Astrocyte of the spinal cord (primary cell): ENCODE results near the gene TBC1D17.

Experiments
- DNase-seq: peaks from one replicate; pipeline ENCODE4 v3.0.0; 2011; ENCODE audit warnings: low read depth, low spot score
- H3K4me3 ChIP-seq: 2 replicates; pipeline ENCODE4 v1.5.1; 2011; ENCODE audit warnings: low read depth, mild to moderate bottlenecking, low read length, moderate library complexity
- CTCF ChIP-seq: IDR thresholded peaks from 2 replicates; pipeline ENCODE4 v1.5.1; 2012; ENCODE audit warnings: low read depth, mild to moderate bottlenecking, low read length, inconsistent platforms
- in situ Hi-C: cut with HindIII; loops from 2 replicates; pipeline ENCODE4 v1.10.0; 2017; ENCODE audit warnings: low sequenced_read_pairs

TBC1D17 gene

GRCh38 chr19:49926515-49926914 lies 49.0 kb downstream of the TBC1D17 start:
- no peak overlapping the region for H3K4me3 ChIP-seq
- in situ Hi-C loops = no loop called here
- no peak for DNase-seq
- no peak for TF ChIP-seq CTCF

- DNase-seq = no peak
- no peak overlapping the region for H3K4me3 ChIP-seq
- TF ChIP-seq CTCF = no peak
- in situ Hi-C loops = no loop called here
Observed at GRCh38 chr19:49927526-49928264, 50.2 kb downstream of the TBC1D17 start.

GRCh38 chr19:49929121-49929610 lies 51.7 kb downstream of the TBC1D17 start, which contains the start of the genes ATF5 and NUP62:
ATF5 (plus strand) TSS chr19:49929205; CDS start chr19:49930851, 1,646 bp downstream.
NUP62 (minus strand) TSS chr19:49929504; CDS start chr19:49909807, 19,697 bp downstream.
- in situ Hi-C loops = no loop called here

GRCh38 chr19:49929611-49930482 lies 52.3 kb downstream of the TBC1D17 start:
- no peak for TF ChIP-seq CTCF

More at GRCh38 chr19:49929121-49929610, 51.7 kb downstream of the TBC1D17 start, which contains the start of the genes ATF5 and NUP62:
- peak; percentile 86 for DNase-seq
- TF ChIP-seq CTCF = no peak
- H3K4me3 ChIP-seq = peak within 1 kb of the TSS; percentile 58

GRCh38 chr19:49930483-49931011 lies 53.0 kb downstream of the TBC1D17 start:
- no peak for DNase-seq
- in situ Hi-C loops = no loop called here
- TF ChIP-seq CTCF = no peak
- H3K4me3 ChIP-seq = peak overlapping the region; percentile 58

More at GRCh38 chr19:49929611-49930482, 52.3 kb downstream of the TBC1D17 start:
- peak; percentile 97 for DNase-seq
- in situ Hi-C loops = no loop called here
- peak overlapping the region; percentile 58 for H3K4me3 ChIP-seq
